ENCODE data around the gene SLC7A11. TPM values are rescaled to one million over a fixed set of nuclear protein-coding genes. Genes with fewer than 3 reads are reported as not detected.

The SLC7A11 gene
- total RNA-seq, 1 donor = 55.7 TPM

GRCh38 chr4:138115053-138115452, 127.1 kb downstream of the SLC7A11 start:
- no peak overlapping the region for H3K27ac ChIP-seq (ENCODE audit: low read depth, low read length)
- H3K36me3 ChIP-seq (ENCODE audit: insufficient read depth, low read length) = no peaks in the 10 kb centered on the region
- no peaks in the 10 kb centered on the region for H4K20me1 ChIP-seq (ENCODE audit: insufficient read depth, low read length)
- no peak overlapping the region for H2AFZ ChIP-seq (ENCODE audit: low read length)
- no peak overlapping the region for H3K4me2 ChIP-seq (ENCODE audit: insufficient read depth, low read length)
- no peak overlapping the region for H3K4me3 ChIP-seq (ENCODE audit: insufficient read depth, low read length)
- TF ChIP-seq, protein P1, sequence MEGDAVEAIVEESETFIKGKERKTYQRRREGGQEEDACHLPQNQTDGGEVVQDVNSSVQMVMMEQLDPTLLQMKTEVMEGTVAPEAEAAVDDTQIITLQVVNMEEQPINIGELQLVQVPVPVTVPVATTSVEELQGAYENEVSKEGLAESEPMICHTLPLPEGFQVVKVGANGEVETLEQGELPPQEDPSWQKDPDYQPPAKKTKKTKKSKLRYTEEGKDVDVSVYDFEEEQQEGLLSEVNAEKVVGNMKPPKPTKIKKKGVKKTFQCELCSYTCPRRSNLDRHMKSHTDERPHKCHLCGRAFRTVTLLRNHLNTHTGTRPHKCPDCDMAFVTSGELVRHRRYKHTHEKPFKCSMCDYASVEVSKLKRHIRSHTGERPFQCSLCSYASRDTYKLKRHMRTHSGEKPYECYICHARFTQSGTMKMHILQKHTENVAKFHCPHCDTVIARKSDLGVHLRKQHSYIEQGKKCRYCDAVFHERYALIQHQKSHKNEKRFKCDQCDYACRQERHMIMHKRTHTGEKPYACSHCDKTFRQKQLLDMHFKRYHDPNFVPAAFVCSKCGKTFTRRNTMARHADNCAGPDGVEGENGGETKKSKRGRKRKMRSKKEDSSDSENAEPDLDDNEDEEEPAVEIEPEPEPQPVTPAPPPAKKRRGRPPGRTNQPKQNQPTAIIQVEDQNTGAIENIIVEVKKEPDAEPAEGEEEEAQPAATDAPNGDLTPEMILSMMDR (IDR thresholded peaks at IDR 0.05; ENCODE audit: extremely low read depth, low read depth, low read length) = no peak
- DNase-seq (ENCODE audit: insufficient read length, low spot score, missing footprints) = no peak
- H3K79me2 ChIP-seq (ENCODE audit: insufficient read depth, low read length) = no peaks in the 10 kb centered on the region
- H3K9me3 ChIP-seq (ENCODE audit: low read depth, low read length) = no peaks in the 10 kb centered on the region
- H3K4me1 ChIP-seq (ENCODE audit: insufficient read depth, low read length) = peaks cover 3% of the 10 kb centered on the region
- no peaks in the 10 kb centered on the region for H3K27me3 ChIP-seq (ENCODE audit: insufficient read depth, low read length)

GRCh38 chr4:138114434-138114833, 127.7 kb downstream of the SLC7A11 start:
- no peaks in the 10 kb centered on the region for H3K27me3 ChIP-seq (ENCODE audit: insufficient read depth, low read length)
- no peak for DNase-seq (ENCODE audit: insufficient read length, low spot score, missing footprints)
- TF ChIP-seq, protein P1 (IDR thresholded peaks at IDR 0.05; ENCODE audit: extremely low read depth, low read depth, low read length) = no peak
- H3K27ac ChIP-seq (ENCODE audit: low read depth, low read length) = no peak overlapping the region
- peak overlapping the region; percentile 41 for H3K4me2 ChIP-seq (ENCODE audit: insufficient read depth, low read length)
- no peaks in the 10 kb centered on the region for H3K9me3 ChIP-seq (ENCODE audit: low read depth, low read length)
- H2AFZ ChIP-seq (ENCODE audit: low read length) = peak overlapping the region; percentile 48
- peaks cover 3% of the 10 kb centered on the region for H3K4me1 ChIP-seq (ENCODE audit: insufficient read depth, low read length)
- no peak overlapping the region for H3K4me3 ChIP-seq (ENCODE audit: insufficient read depth, low read length)
- H3K79me2 ChIP-seq (ENCODE audit: insufficient read depth, low read length) = no peaks in the 10 kb centered on the region
- no peaks in the 10 kb centered on the region for H4K20me1 ChIP-seq (ENCODE audit: insufficient read depth, low read length)
- H3K36me3 ChIP-seq (ENCODE audit: insufficient read depth, low read length) = no peaks in the 10 kb centered on the region
